Measurements from ENCODE around the gene ALOXE3. TPM values are rescaled to one million over a fixed set of nuclear protein-coding genes. Genes with fewer than 3 reads are reported as not detected.

The ALOXE3 gene
- total RNA-seq, 2 donors from 2014 or later, result not detected

DNA sequence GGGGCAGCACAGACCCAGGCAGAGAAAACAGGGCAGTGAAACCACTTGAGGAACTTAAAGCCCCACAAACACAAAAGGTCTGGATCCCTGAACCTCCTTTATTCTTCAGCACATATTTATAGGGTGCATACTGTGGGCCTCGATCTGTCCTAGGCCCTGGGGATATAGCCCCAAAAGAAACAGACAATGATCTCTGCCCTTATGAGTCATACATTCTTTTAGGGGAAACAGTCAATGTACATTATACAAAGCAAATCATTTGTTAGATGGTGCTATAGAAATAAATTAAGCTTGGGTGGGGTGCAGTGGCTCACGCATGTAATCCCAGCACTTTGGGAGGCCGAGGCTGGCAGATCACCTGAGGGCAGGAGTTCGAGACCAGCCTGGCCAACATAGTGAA is 15.6 kb upstream of the ALOXE3 start:
- intact Hi-C loops (cut with DNase I), result no loop called here
- ATAC-seq (no peak), DNase-seq (no peak)
- no peaks in the 10 kb centered on the region for H3K36me3 ChIP-seq (replicated peaks in 1 of 2; ENCODE audit: insufficient read depth in 1 of 2, low read depth in 2 of 2)
- 82 to 89% methylated on average over 4 of the region's 4 CpGs for WGBS, 2 donors
- no peaks in the 10 kb centered on the region for H3K27me3 ChIP-seq
- no peak for TF ChIP-seq POLR2A (IDR thresholded peaks at IDR 0.05)
- TF ChIP-seq, protein P1, sequence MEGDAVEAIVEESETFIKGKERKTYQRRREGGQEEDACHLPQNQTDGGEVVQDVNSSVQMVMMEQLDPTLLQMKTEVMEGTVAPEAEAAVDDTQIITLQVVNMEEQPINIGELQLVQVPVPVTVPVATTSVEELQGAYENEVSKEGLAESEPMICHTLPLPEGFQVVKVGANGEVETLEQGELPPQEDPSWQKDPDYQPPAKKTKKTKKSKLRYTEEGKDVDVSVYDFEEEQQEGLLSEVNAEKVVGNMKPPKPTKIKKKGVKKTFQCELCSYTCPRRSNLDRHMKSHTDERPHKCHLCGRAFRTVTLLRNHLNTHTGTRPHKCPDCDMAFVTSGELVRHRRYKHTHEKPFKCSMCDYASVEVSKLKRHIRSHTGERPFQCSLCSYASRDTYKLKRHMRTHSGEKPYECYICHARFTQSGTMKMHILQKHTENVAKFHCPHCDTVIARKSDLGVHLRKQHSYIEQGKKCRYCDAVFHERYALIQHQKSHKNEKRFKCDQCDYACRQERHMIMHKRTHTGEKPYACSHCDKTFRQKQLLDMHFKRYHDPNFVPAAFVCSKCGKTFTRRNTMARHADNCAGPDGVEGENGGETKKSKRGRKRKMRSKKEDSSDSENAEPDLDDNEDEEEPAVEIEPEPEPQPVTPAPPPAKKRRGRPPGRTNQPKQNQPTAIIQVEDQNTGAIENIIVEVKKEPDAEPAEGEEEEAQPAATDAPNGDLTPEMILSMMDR (IDR thresholded peaks at IDR 0.05), result no peak
- no peaks in the 10 kb centered on the region for H3K9me3 ChIP-seq
- H3K4me3 ChIP-seq, result no peak overlapping the region
- peaks cover 8% of the 10 kb centered on the region for H3K4me1 ChIP-seq
- no peak overlapping the region for H3K27ac ChIP-seq

DNA sequence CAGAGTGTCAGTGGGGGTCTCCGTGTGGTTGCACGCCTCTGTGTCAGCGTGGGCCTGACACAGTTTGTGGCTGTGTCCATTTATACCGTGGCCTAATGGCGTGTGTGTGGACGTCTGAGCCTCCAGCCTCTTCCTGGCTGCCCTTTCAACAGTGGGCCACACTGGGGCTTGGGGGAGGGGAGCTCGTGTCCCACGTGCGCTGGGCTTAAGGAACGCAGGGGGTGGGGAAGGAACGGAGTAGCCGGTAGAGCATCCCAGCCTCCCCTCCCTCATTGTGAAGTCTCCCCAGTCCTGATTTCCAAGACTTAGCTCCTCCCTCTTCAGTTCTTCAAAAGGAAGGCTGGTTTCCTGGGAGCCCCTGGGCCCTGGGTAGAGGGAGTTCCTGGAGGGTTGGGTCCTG is 15.1 kb upstream of the ALOXE3 start:
- Histone ChIP-seq H3K27me3 (no peaks in the 10 kb centered on the region), H3K9me3 (no peaks in the 10 kb centered on the region), H3K27ac (no peak overlapping the region), H3K4me3 (no peak overlapping the region), H3K36me3 (replicated peaks in 1 of 2; ENCODE audit: insufficient read depth in 1 of 2, low read depth in 2 of 2) (no peaks in the 10 kb centered on the region), H3K4me1 (peaks cover 6% of the 10 kb centered on the region)
- TF ChIP-seq, protein P1 (IDR thresholded peaks at IDR 0.05), result no peak
- no peak for TF ChIP-seq POLR2A (IDR thresholded peaks at IDR 0.05)
- no peak for ATAC-seq
- WGBS, 2 donors, result 57 to 71% methylated on average over 10 to 12 of the region's 12 CpGs
- DNase-seq, result no peak
- intact Hi-C loops (cut with DNase I), result no loop called here

DNA sequence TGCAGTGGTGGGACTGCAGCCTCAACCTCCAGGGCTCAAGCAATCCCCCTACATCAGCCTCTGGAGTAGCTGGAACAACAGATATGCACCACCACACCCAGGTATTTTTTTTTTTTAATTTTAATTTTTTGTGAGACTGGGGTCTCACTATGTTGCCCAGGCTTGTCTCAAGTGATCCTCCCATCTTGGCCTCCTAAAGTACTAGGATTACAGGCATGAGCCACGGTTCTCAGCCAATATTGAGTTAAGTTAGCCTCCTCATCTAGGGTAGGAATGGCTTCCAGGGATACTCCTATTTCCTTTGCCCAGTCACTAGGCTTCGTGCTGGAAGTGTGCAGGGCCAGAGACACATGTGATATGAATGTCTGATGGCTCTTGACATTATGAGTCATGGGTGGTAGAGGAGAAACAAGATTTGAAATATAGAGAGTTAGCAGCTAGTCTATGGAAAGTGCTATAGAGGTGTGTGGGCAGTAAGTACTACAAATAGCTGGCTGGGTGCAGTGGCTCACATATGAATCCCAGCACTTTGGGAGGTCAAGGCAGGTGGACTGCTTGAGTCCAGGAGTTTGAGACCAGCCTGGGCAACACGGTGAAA is 13.6 kb upstream of the ALOXE3 start:
- H3K9me3 ChIP-seq, result no peaks in the 10 kb centered on the region
- no peak for TF ChIP-seq POLR2A (IDR thresholded peaks at IDR 0.05)
- TF ChIP-seq, protein P1 (IDR thresholded peaks at IDR 0.05), result no peak
- H3K36me3 ChIP-seq (replicated peaks in 1 of 2; ENCODE audit: insufficient read depth in 1 of 2, low read depth in 2 of 2), result no peaks in the 10 kb centered on the region
- H3K27me3 ChIP-seq, result no peaks in the 10 kb centered on the region
- 65 to 73% methylated on average over 3 of the region's 3 CpGs for WGBS, 2 donors
- H3K4me1 ChIP-seq, result peaks cover 5% of the 10 kb centered on the region
- H3K4me3 ChIP-seq, result no peak overlapping the region
- intact Hi-C loops (cut with DNase I), result no loop called here
- DNase-seq (no peak), ATAC-seq (no peak)
- H3K27ac ChIP-seq, result no peak overlapping the region

DNA sequence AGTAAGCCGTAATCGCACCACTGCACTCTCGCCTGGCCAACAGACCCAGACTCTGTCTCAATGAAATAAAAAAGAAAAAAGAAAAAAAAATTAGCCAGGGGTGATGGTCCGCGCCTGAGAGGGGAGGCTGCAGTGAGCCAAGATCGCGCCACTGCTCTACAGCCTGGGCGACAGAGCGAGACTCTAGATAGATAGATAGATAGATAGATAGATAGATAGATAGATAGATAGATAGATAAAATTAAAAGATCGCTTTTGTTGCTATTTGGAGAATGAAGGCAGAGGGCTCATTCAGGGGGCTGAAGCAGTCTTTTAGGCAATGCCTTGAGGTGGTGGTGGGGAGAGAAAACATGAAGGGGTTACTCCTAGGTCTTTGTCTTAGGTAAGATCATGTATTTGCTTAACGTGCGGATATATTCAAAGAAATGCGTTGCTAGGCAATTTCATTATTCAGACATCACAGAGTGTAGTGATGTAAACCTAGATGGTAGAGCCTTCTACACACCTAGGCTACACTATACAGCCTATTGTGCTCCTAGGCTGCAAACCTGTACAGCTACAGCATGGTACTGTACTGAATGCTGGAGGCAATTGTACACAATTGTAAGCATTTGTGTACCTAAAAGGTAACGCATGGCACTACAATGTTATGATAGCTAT is 9.9 kb upstream of the ALOXE3 start:
- WGBS, 2 donors, result 66 to 67% methylated on average over 14 of the region's 14 CpGs
- DNase-seq, result no peak
- Histone ChIP-seq H3K36me3 (replicated peaks in 1 of 2; ENCODE audit: insufficient read depth in 1 of 2, low read depth in 2 of 2) (no peaks in the 10 kb centered on the region), H3K9me3 (no peaks in the 10 kb centered on the region), H3K4me1 (peaks cover 38% of the 10 kb centered on the region), H3K27me3 (peaks cover 0 to 14% of the 10 kb centered on the region in 2 donors), H3K4me3 (no peak overlapping the region), H3K27ac (no peak overlapping the region)
- TF ChIP-seq POLR2A (IDR thresholded peaks at IDR 0.05), result no peak
- TF ChIP-seq, protein P1 (IDR thresholded peaks at IDR 0.05), result no peak
- ATAC-seq, result no peak
- intact Hi-C loops (cut with DNase I), result loop anchor here (5.0 kb wide), 1 partner anchor 49 kb away; the partner anchor contains the start of gene TMEM107

All from body of pancreas (tissue), 4 donors.